H9 (cell line): ENCODE data around the gene TKFC. TPM values are rescaled to one million over a fixed set of nuclear protein-coding genes. Genes with fewer than 3 reads are reported as not detected.
"Not testable (repeated sequence)": the region's sequence is repeated elsewhere in the genome, so short reads cannot be mapped to it uniquely, and the experiment has no call there.

Experiments used
- DNase-seq: peaks from one replicate; pipeline ENCODE4 v3.0.0-alpha.2; 2017
- H2AFZ ChIP-seq: one replicate; pipeline ENCODE4 v1.6.1; 2013; ENCODE audit warnings: mild to moderate bottlenecking, low read length, control low read depth, moderate library complexity
- H2AK5ac ChIP-seq: 2 replicates; pipeline ENCODE4 v1.6.1; 2013; ENCODE audit warnings: low read length, control low read depth, mixed read lengths; ENCODE audit not compliant: insufficient read length
- H2BK120ac ChIP-seq: one replicate; pipeline ENCODE4 v1.6.1; 2013; ENCODE audit warnings: low read depth, mild to moderate bottlenecking, low read length, control low read depth, inconsistent platforms; ENCODE audit not compliant: poor library complexity, severe bottlenecking
- H2BK12ac ChIP-seq: 2 replicates; pipeline ENCODE4 v1.6.1; 2013; ENCODE audit warnings: low read length, control low read depth, mixed read lengths, low read depth; ENCODE audit not compliant: insufficient read length
- H2BK15ac ChIP-seq: 2 replicates; pipeline ENCODE4 v1.6.1; 2013; ENCODE audit warnings: low read depth, low read length, control low read depth
- H2BK20ac ChIP-seq: one replicate; pipeline ENCODE4 v1.6.1; 2013; ENCODE audit warnings: low read depth, mild to moderate bottlenecking, low read length, control low read depth, inconsistent platforms; ENCODE audit not compliant: poor library complexity, severe bottlenecking
- H2BK5ac ChIP-seq: 2 replicates; pipeline ENCODE4 v1.6.1; 2013; ENCODE audit warnings: low read length, control low read depth, mixed read lengths; ENCODE audit not compliant: insufficient read length
- H3K14ac ChIP-seq: 2 replicates; pipeline ENCODE4 v1.6.1; 2013; ENCODE audit warnings: low read length, control low read depth; ENCODE audit not compliant: insufficient read depth
- H3K18ac ChIP-seq: 2 replicates; pipeline ENCODE4 v1.6.1; 2013; ENCODE audit warnings: low read depth, mild to moderate bottlenecking, mixed read lengths, low read length, control low read depth; ENCODE audit not compliant: insufficient read length
- H3K23ac ChIP-seq: 2 replicates; pipeline ENCODE4 v1.6.1; 2013; ENCODE audit warnings: low read length, control low read depth, mixed read lengths, low read depth; ENCODE audit not compliant: insufficient read length
- H3K23me2 ChIP-seq: 2 replicates; pipeline ENCODE4 v1.6.1; 2013; ENCODE audit warnings: low read depth, mild to moderate bottlenecking, mixed read lengths, low read length, control low read depth; ENCODE audit not compliant: insufficient read length, poor library complexity, severe bottlenecking
- H3K27ac ChIP-seq: 2 replicates; pipeline ENCODE4 v1.5.1; 2013; ENCODE audit warnings: low read length, control low read depth, mixed read lengths, low read depth; ENCODE audit not compliant: insufficient read length
- H3K27me3 ChIP-seq: 2 replicates; pipeline ENCODE4 v1.6.1; 2013; ENCODE audit warnings: low read length, control low read depth, inconsistent platforms; ENCODE audit not compliant: insufficient read depth
- H3K4ac ChIP-seq: 2 replicates; pipeline ENCODE4 v1.6.1; 2013; ENCODE audit warnings: low read depth, mild to moderate bottlenecking, control low read depth, inconsistent platforms, low read length, moderate library complexity
- H3K4me1 ChIP-seq: 2 replicates; pipeline ENCODE4 v1.6.1; 2013; ENCODE audit warnings: low read length, control low read depth, inconsistent platforms; ENCODE audit not compliant: insufficient read depth
- H3K4me2 ChIP-seq: 2 replicates; pipeline ENCODE4 v1.6.1; 2013; ENCODE audit warnings: low read length, control low read depth, mixed read lengths; ENCODE audit not compliant: insufficient read length, insufficient read depth
- H3K56ac ChIP-seq: 2 replicates; pipeline ENCODE4 v1.6.1; 2013; ENCODE audit warnings: low read depth, mild to moderate bottlenecking, mixed read lengths, low read length, control low read depth; ENCODE audit not compliant: insufficient read length
- H3K79me1 ChIP-seq: 2 replicates; pipeline ENCODE4 v1.6.1; 2013; ENCODE audit warnings: low read depth, mild to moderate bottlenecking, moderate library complexity, low read length, control low read depth, inconsistent platforms; ENCODE audit not compliant: insufficient read depth, poor library complexity, severe bottlenecking
- H3K79me2 ChIP-seq: 2 replicates; pipeline ENCODE4 v1.6.1; 2013; ENCODE audit warnings: low read length, control low read depth, inconsistent platforms; ENCODE audit not compliant: insufficient read depth
- H3K9ac ChIP-seq: 2 replicates; pipeline ENCODE4 v1.6.1; 2013; ENCODE audit warnings: low read length, control low read depth, mixed read lengths; ENCODE audit not compliant: insufficient read length; ENCODE audit errors: extremely low read depth
- H3K9me3 ChIP-seq: one replicate; pipeline ENCODE4 v1.6.1; 2013; ENCODE audit warnings: low read depth, low read length, inconsistent platforms; ENCODE audit not compliant: control insufficient read depth
- H3T11ph ChIP-seq: one replicate; pipeline ENCODE4 v1.6.1; 2013; ENCODE audit warnings: mild to moderate bottlenecking, low read length, control low read depth, inconsistent platforms
- H4K20me1 ChIP-seq: one replicate; pipeline ENCODE4 v1.6.1; 2013; ENCODE audit not compliant: control insufficient read depth, insufficient read length, insufficient read depth
- H4K5ac ChIP-seq: 2 replicates; pipeline ENCODE4 v1.6.1; 2013; ENCODE audit warnings: low read depth, mild to moderate bottlenecking, mixed read lengths, low read length, control low read depth; ENCODE audit not compliant: insufficient read length
- H4K8ac ChIP-seq: replicated peaks from 2 replicates; pipeline ENCODE4 v1.6.1; 2013; ENCODE audit warnings: low read length, control low read depth, mixed read lengths, low read depth; ENCODE audit not compliant: insufficient read length
- H4K91ac ChIP-seq: 2 replicates; pipeline ENCODE4 v1.6.1; 2013; ENCODE audit warnings: low read depth, mild to moderate bottlenecking, moderate library complexity, mixed read lengths, low read length, control low read depth; ENCODE audit not compliant: insufficient read length
- H3K27ac Mint-ChIP-seq, 3 experiments: 2 replicates in 2 of 3; 3 replicates in 1 of 3; pipeline ENCODE4 v1.8.0; 2020 to 2021; ENCODE audit warnings: mixed read lengths in 3 of 3, mild to moderate bottlenecking in 1 of 3, moderate library complexity in 1 of 3
- H3K27me3 Mint-ChIP-seq: 2 replicates; pipeline ENCODE4 v1.8.0; 2021; ENCODE audit warnings: low read depth, mild to moderate bottlenecking, moderate library complexity, mixed read lengths
- H3K36me3 Mint-ChIP-seq, 3 experiments: 2 replicates in 2 of 3; 3 replicates in 1 of 3; pipeline ENCODE4 v1.8.0; 2020 to 2021; ENCODE audit warnings: low read depth in 3 of 3, mixed read lengths in 3 of 3; ENCODE audit not compliant: insufficient read depth in 1 of 3
- H3K4me1 Mint-ChIP-seq, 2 experiments: 2 replicates each; pipeline ENCODE4 v1.8.0; 2020; ENCODE audit warnings: mixed read lengths in 2 of 2
- H3K4me3 Mint-ChIP-seq, 2 experiments: 2 replicates in 1 of 2; 3 replicates in 1 of 2; pipeline ENCODE4 v1.8.0; 2020 to 2021; ENCODE audit warnings: mild to moderate bottlenecking in 2 of 2, mixed read lengths in 2 of 2, moderate library complexity in 1 of 2
- H3K9me3 Mint-ChIP-seq, 2 experiments: 2 replicates in 1 of 2; 3 replicates in 1 of 2; pipeline ENCODE4 v1.8.0; 2020; ENCODE audit warnings: mild to moderate bottlenecking in 2 of 2, mixed read lengths in 2 of 2, moderate library complexity in 1 of 2
- CTCF ChIP-seq: fragments of 200-600 bp; sonication (generic); conservative IDR thresholded peaks from 3 replicates; pipeline ENCODE4 v1.8.0; 2021; ENCODE audit warnings: antibody characterized with exemption, mild to moderate bottlenecking
- WGBS: extraction: QIAGEN DNeasy Blood & Tissue Kit; methylation state at CpG from one replicate; pipeline ENCODE4 v1.1.7; 2013; ENCODE audit warnings: missing lambda C conversion rate, low lambda C conversion rate, mixed read lengths; ENCODE audit not compliant: insufficient read length; ENCODE audit errors: extremely low coverage; 5-methylcytosine and 5-hydroxymethylcytosine counted together
- total RNA-seq: library from RNA; stranded (reverse); gene quantifications from 2 replicates; pipeline ENCODE4 v1.2.1, GENCODE V29; 2021

The TKFC gene
- total RNA-seq, 1 experiment from 2014 or later = 59.0 TPM

GRCh38 chr11:61380884-61381283, 47.9 kb downstream of the TKFC start:
- Histone ChIP-seq H3K9ac (no peak overlapping the region), H3K18ac (no peak overlapping the region), H2BK12ac (no peak overlapping the region), H3K9me3 (no peaks in the 10 kb centered on the region), H3K27me3 (no peaks in the 10 kb centered on the region), H4K5ac (no peak overlapping the region), H3K14ac (no peak overlapping the region), H3K23me2 (no peaks in the 10 kb centered on the region), H2BK15ac (no peak overlapping the region), H3K4me2 (no peak overlapping the region), H4K8ac (no peak overlapping the region), H3K4ac (no peak overlapping the region), H3K27ac (no peak overlapping the region), H3K23ac (no peak overlapping the region), H3T11ph (no peak overlapping the region), H2BK5ac (no peak overlapping the region), H3K4me1 (no peaks in the 10 kb centered on the region), H2BK20ac (no peak overlapping the region), H2BK120ac (no peak overlapping the region), H3K56ac (no peak overlapping the region), H3K79me2 (no peaks in the 10 kb centered on the region), H4K91ac (no peak overlapping the region), H4K20me1 (no peaks in the 10 kb centered on the region), H2AFZ (no peak overlapping the region), H3K79me1 (no peaks in the 10 kb centered on the region), H2AK5ac (no peak overlapping the region)
- Mint-ChIP-seq H3K27ac (no peak overlapping the region), H3K9me3 (0 out of 5 replicates have a peak, but pooled peaks cover 0 to 3% of the 10 kb centered on the region in 2 experiments), H3K4me1 (peaks cover 7 to 17% of the 10 kb centered on the region in 2 experiments), H3K36me3 (peaks cover 12 to 16% (median 15%) of the 10 kb centered on the region in 3 experiments; a peak in 6 of 7 replicates), H3K27me3 (no peaks in the 10 kb centered on the region), H3K4me3 (no peak overlapping the region)
- no peak for DNase-seq
- TF ChIP-seq CTCF = no peak
- WGBS = no CpG with 5 or more reads among the region's 9 CpGs

GRCh38 chr11:61383859-61384258, 50.8 kb downstream of the TKFC start:
- not testable (repeated sequence) for H4K5ac ChIP-seq, H3K36me3 Mint-ChIP-seq, H2BK12ac ChIP-seq, H2BK120ac ChIP-seq, H3K4ac ChIP-seq, H3K9me3 Mint-ChIP-seq, H4K91ac ChIP-seq, H3K4me2 ChIP-seq, H3K27me3 ChIP-seq, H3K27ac ChIP-seq, H3K9me3 ChIP-seq, H2BK15ac ChIP-seq, H3K4me3 Mint-ChIP-seq, H2AFZ ChIP-seq, H3T11ph ChIP-seq, H3K23ac ChIP-seq, DNase-seq, H4K8ac ChIP-seq, H3K23me2 ChIP-seq, H3K4me1 Mint-ChIP-seq, H3K79me2 ChIP-seq, H2BK20ac ChIP-seq, H3K4me1 ChIP-seq, H3K27ac Mint-ChIP-seq, H3K18ac ChIP-seq, H3K27me3 Mint-ChIP-seq, H3K56ac ChIP-seq, H2AK5ac ChIP-seq, H3K9ac ChIP-seq, H3K79me1 ChIP-seq, H3K14ac ChIP-seq, H4K20me1 ChIP-seq, H2BK5ac ChIP-seq
- no CpG with 5 or more reads among the region's 5 CpGs for WGBS
